ENCODE measurements around the gene ABHD8.

Gene ABHD8

GRCh38 chr19:17242431-17243208 is 60.6 kb downstream of the ABHD8 start:
- DNase-seq (ENCODE audit: low read depth in 2 of 2), result no peak
